ENCODE results near the gene MRPS9. TPM values are rescaled to one million over a fixed set of nuclear protein-coding genes. Genes with fewer than 3 reads are reported as not detected.

The MRPS9 gene
- total and polyA plus RNA-seq, 2 of the 13 experiments (the other 11 are each of a cell fraction or from before 2014, with no cell fraction given), result 31.2 to 91.8 TPM

GRCh38 chr2:105104208-105104731, 66.4 kb downstream of the MRPS9 start (continued):
- TF ChIP-seq PRDM10 (CRISPR knock-in tag; IDR thresholded peaks at IDR 0.05; ENCODE audit: low read depth) (no peak), AHDC1 (CRISPR knock-in tag; IDR thresholded peaks at IDR 0.05; ENCODE audit: borderline replicate concordance) (no peak)

Data from HepG2 (cell line).